Mucosa of descending colon (tissue), 3 donors: ENCODE results near the gene ELMO1. TPM values are rescaled to one million over a fixed set of nuclear protein-coding genes. Genes with fewer than 3 reads are reported as not detected.

Experiments used
- ATAC-seq: fragments of 200-7000 bp; cut with Tn5 transposase; one replicate; pipeline ENCODE4 v1.9.1; 2020; ENCODE audit warnings: mild to moderate bottlenecking, moderate library complexity
- DNase-seq, 3 donors: peaks; one replicate each; pipeline ENCODE4 v3.0.0-alpha.2; 2020
- H3K36me3 ChIP-seq: fragments of 200-600 bp; one replicate; pipeline ENCODE4 v1.8.0; 2021; ENCODE audit warnings: low read depth, mild to moderate bottlenecking
- H3K4me1 ChIP-seq: fragments of 200-600 bp; one replicate; pipeline ENCODE4 v1.8.0; 2021; ENCODE audit warnings: low read depth, mild to moderate bottlenecking
- H3K4me3 ChIP-seq: fragments of 200-600 bp; one replicate; pipeline ENCODE4 v1.8.0; 2021; ENCODE audit warnings: mild to moderate bottlenecking
- H3K9me3 ChIP-seq: fragments of 200-600 bp; one replicate; pipeline ENCODE4 v1.8.0; 2021; ENCODE audit warnings: mild to moderate bottlenecking
- CTCF ChIP-seq: fragments of 200-600 bp; IDR thresholded peaks from one replicate; pipeline ENCODE4 v1.8.0; 2022; ENCODE audit warnings: antibody characterized with exemption, mild to moderate bottlenecking
- intact Hi-C, 2 donors: fragments of 100-400 bp; cut with DNase I in 1 of 2; cut with micrococcal nuclease in 1 of 2; formaldehyde crosslinking; loops; one replicate each; pipeline versions ENCODE4 v1.11.0 to v1.11.1; 2022; cut with DNase I, micrococcal nuclease
- total RNA-seq, 3 donors: library from RNA; stranded (reverse); fragmentation: NEBNext Ultra II Directional in 2 of 3; extraction: Animal tissue kit (Norgen Biotek cat#: 25700) in 2 of 3; gene quantifications; one replicate each; pipeline versions ENCODE4 v1.2.1 to v1.2.4, GENCODE V29; 2021 to 2023
- donor health status: DM: no; HTN: no; CAD: no; lungs with moderate emphysema.
- donor health status: DM: no; HTN: no; CAD: no.
- donor health status: DM: no; HTN: yes; CAD: no.

Gene ELMO1
- total RNA-seq, 3 donors from 2014 or later, result 9.7 to 27.2 (median 18.2) TPM

DNA sequence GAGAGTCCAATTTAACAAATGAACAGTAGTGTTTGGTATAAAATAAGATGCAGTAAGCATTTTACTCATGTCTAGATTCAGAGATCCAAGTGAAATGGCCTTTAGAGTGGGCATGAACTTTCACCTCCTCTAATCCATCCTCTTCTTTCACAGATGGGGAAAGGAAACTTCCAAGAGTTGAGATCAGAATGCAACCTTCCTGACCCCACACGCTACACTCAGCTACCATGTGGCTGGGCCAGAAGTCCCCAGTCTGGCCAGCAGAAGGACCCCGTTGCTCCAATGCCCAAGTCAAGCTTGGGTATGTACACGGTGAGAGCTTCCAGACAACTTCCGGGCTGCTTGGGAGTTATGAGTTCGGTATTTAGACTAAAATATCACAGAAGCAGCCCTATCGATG lies 228.0 kb downstream of the ELMO1 start:
- Histone ChIP-seq H3K36me3 (no peaks in the 10 kb centered on the region), H3K4me3 (no peak overlapping the region), H3K9me3 (no peaks in the 10 kb centered on the region), H3K4me1 (no peaks in the 10 kb centered on the region)
- intact Hi-C loops, result no loop called here
- TF ChIP-seq CTCF, result no peak
- ATAC-seq, result no peak
- no peak for DNase-seq

- TF ChIP-seq CTCF, result no peak
- DNase-seq (no peak), ATAC-seq (no peak)
- Histone ChIP-seq H3K4me3 (no peak overlapping the region), H3K36me3 (no peaks in the 10 kb centered on the region), H3K4me1 (no peaks in the 10 kb centered on the region), H3K9me3 (no peaks in the 10 kb centered on the region)
- intact Hi-C loops, result no loop called here
Measured at GRCh38 chr7:37218956-37219355, 229.7 kb downstream of the ELMO1 start.

- no peak for ATAC-seq
- no peak for DNase-seq
- TF ChIP-seq CTCF, result no peak
- H3K36me3 ChIP-seq, result no peaks in the 10 kb centered on the region
- H3K9me3 ChIP-seq, result no peaks in the 10 kb centered on the region
- intact Hi-C loops, result no loop called here
- H3K4me3 ChIP-seq, result no peak overlapping the region
- no peaks in the 10 kb centered on the region for H3K4me1 ChIP-seq
Measured at GRCh38 chr7:37216923-37217322, 231.7 kb downstream of the ELMO1 start.

- no peaks in the 10 kb centered on the region for H3K4me1 ChIP-seq
- ATAC-seq (no peak), DNase-seq (no peak)
- no peak for TF ChIP-seq CTCF
- H3K36me3 ChIP-seq, result no peaks in the 10 kb centered on the region
- H3K9me3 ChIP-seq, result no peaks in the 10 kb centered on the region
- intact Hi-C loops, result no loop called here
- H3K4me3 ChIP-seq, result no peak overlapping the region
Measured at GRCh38 chr7:37216156-37216852, 232.4 kb downstream of the ELMO1 start.

GRCh38 chr7:37215290-37215923 lies 233.3 kb downstream of the ELMO1 start:
- intact Hi-C loops, result no loop called here
- TF ChIP-seq CTCF, result no peak
- no peak for ATAC-seq
- no peaks in the 10 kb centered on the region for H3K36me3 ChIP-seq
- H3K4me3 ChIP-seq, result no peak overlapping the region
- H3K4me1 ChIP-seq, result no peaks in the 10 kb centered on the region
- DNase-seq, result no peak
- H3K9me3 ChIP-seq, result no peaks in the 10 kb centered on the region
